H1 (cell line): ENCODE results near the gene MAP3K13. TPM values are rescaled to one million over a fixed set of nuclear protein-coding genes. Genes with fewer than 3 reads are reported as not detected.

Source experiments
- CTCF ChIA-PET: fragments of 300-600 bp; sonication (Branson Sonifier 250); formaldehyde crosslinking; loops from one replicate; lab custom pipeline; 2021; ENCODE audit not compliant: partially characterized antibody; lab: Charles Lee
- POLR2A ChIA-PET: fragments of 300-600 bp; sonication (Branson Sonifier 250); formaldehyde crosslinking; loops from one replicate; lab custom pipeline; 2021; ENCODE audit warnings: inconsistent platforms; ENCODE audit not compliant: partially characterized antibody; lab: Charles Lee
- DNase-seq, 2 experiments: peaks; one replicate each; pipeline versions ENCODE4 v3.0.0 to v3.0.0-alpha.2; 2010 to 2022; ENCODE audit warnings: low spot score in 2 of 2, low read depth in 1 of 2, mixed read lengths in 1 of 2
- FAIRE-seq: peaks from 2 replicates; lab custom pipeline; 2011; peaks lifted over from hg19 to GRCh38; lab: Jason Lieb, UNC
- H2AFZ ChIP-seq: 2 replicates; pipeline ENCODE4 v1.8.1; 2012; ENCODE audit warnings: low read length, inconsistent platforms
- H2AK5ac ChIP-seq: 2 replicates; pipeline ENCODE4 v1.6.1; 2013; ENCODE audit warnings: low read depth, low read length
- H2BK120ac ChIP-seq: replicated peaks from 2 replicates; pipeline ENCODE3; 2013; ENCODE audit warnings: low read depth, low read length, inconsistent platforms
- H2BK12ac ChIP-seq: 2 replicates; pipeline ENCODE4 v1.6.1; 2013; ENCODE audit warnings: low read depth, low read length
- H2BK15ac ChIP-seq: 2 replicates; pipeline ENCODE4 v1.6.1; 2013; ENCODE audit warnings: low read length
- H2BK20ac ChIP-seq: 2 replicates; pipeline ENCODE4 v1.6.1; 2013; ENCODE audit warnings: low read length
- H2BK5ac ChIP-seq: 2 replicates; pipeline ENCODE4 v1.6.1; 2013; ENCODE audit warnings: low read depth, low read length
- H3K14ac ChIP-seq: 2 replicates; pipeline ENCODE4 v1.6.1; 2013; ENCODE audit warnings: inconsistent platforms; ENCODE audit not compliant: insufficient read length
- H3K18ac ChIP-seq: 2 replicates; pipeline ENCODE4 v1.6.1; 2013; ENCODE audit warnings: low read length; ENCODE audit errors: extremely low read depth
- H3K23ac ChIP-seq: 2 replicates; pipeline ENCODE4 v1.6.1; 2013; ENCODE audit warnings: inconsistent platforms; ENCODE audit not compliant: insufficient read length
- H3K23me2 ChIP-seq: 2 replicates; pipeline ENCODE4 v1.6.1; 2013; ENCODE audit warnings: low read depth, low read length
- H3K27ac ChIP-seq: 2 replicates; pipeline ENCODE4 v1.6.1; 2011; ENCODE audit warnings: low read depth, low read length, inconsistent platforms
- H3K27me3 ChIP-seq, 4 experiments: replicated peaks in 1 of 4; 1 replicate in 1 of 4; 2 replicates in 3 of 4; pipeline versions ENCODE4 v1.6.1 to v1.8.1; 2011 to 2013; ENCODE audit warnings: low read length in 3 of 4, mild to moderate bottlenecking in 3 of 4, inconsistent platforms in 2 of 4, mixed read lengths in 2 of 4, moderate library complexity in 1 of 4; ENCODE audit not compliant: control insufficient read depth in 3 of 4, insufficient read depth in 3 of 4; ENCODE audit errors: extremely low read depth in 1 of 4
- H3K36me3 ChIP-seq, 4 experiments: 2 replicates each; pipeline versions ENCODE4 v1.6.1 to v1.8.1; 2011 to 2013; ENCODE audit warnings: mild to moderate bottlenecking in 4 of 4, low read length in 3 of 4, moderate library complexity in 2 of 4, control low read depth in 1 of 4, inconsistent platforms in 1 of 4; ENCODE audit not compliant: insufficient read depth in 4 of 4, control insufficient read depth in 2 of 4
- H3K4ac ChIP-seq: replicated peaks from 2 replicates; pipeline ENCODE3; 2013; ENCODE audit warnings: low read length, low read depth, mixed read lengths, inconsistent platforms; ENCODE audit not compliant: insufficient read length
- H3K4me1 ChIP-seq, 4 experiments: replicated peaks in 1 of 4; 1 replicate in 1 of 4; 2 replicates in 3 of 4; pipeline versions ENCODE4 v1.6.1 to v1.8.1; 2011 to 2013; ENCODE audit warnings: low read length in 3 of 4, inconsistent platforms in 2 of 4, mixed read lengths in 1 of 4; ENCODE audit not compliant: insufficient read depth in 4 of 4, control insufficient read depth in 3 of 4
- H3K4me2 ChIP-seq, 2 experiments: 2 replicates each; pipeline versions ENCODE4 v1.6.1 to v1.8.1; 2011 to 2013; ENCODE audit warnings: low read depth in 2 of 2, low read length in 2 of 2, control low read depth in 1 of 2, inconsistent platforms in 1 of 2, mild to moderate bottlenecking in 1 of 2; ENCODE audit not compliant: insufficient read depth in 1 of 2
- H3K4me3 ChIP-seq, 4 experiments: fragments of 200-600, 300-600 bp in 1 of 4; sonication (generic), shearing (Covaris generic), sonication (Bioruptor Twin) in 1 of 4; 2 replicates each; pipeline versions ENCODE4 v1.5.1 to v1.8.1; 2011 to 2016; ENCODE audit warnings: low read length in 4 of 4, low read depth in 3 of 4, control low read depth in 2 of 4, inconsistent platforms in 2 of 4, mild to moderate bottlenecking in 2 of 4, mixed read lengths in 1 of 4, moderate library complexity in 1 of 4; ENCODE audit not compliant: insufficient read depth in 2 of 4; ENCODE audit errors: extremely low read depth in 1 of 4
- H3K56ac ChIP-seq: replicated peaks from 2 replicates; pipeline ENCODE3; 2013; ENCODE audit warnings: low read depth, mild to moderate bottlenecking, mixed read lengths, low read length, inconsistent platforms; ENCODE audit not compliant: insufficient read length
- H3K79me1 ChIP-seq: 2 replicates; pipeline ENCODE4 v1.6.1; 2013; ENCODE audit warnings: low read depth, low read length, control low read depth
- H3K79me2 ChIP-seq, 2 experiments: 2 replicates each; pipeline versions ENCODE4 v1.6.1 to v1.8.1; 2012 to 2013; ENCODE audit warnings: low read length in 2 of 2, mild to moderate bottlenecking in 2 of 2, inconsistent platforms in 1 of 2; ENCODE audit not compliant: insufficient read depth in 2 of 2, control insufficient read depth in 1 of 2
- H3K9ac ChIP-seq, 4 experiments: replicated peaks in 1 of 4; 1 replicate in 1 of 4; 2 replicates in 3 of 4; pipeline versions ENCODE4 v1.6.1 to v1.8.1; 2011 to 2013; ENCODE audit warnings: low read depth in 3 of 4, low read length in 3 of 4, control low read depth in 2 of 4, mild to moderate bottlenecking in 2 of 4, moderate library complexity in 2 of 4, inconsistent platforms in 1 of 4; ENCODE audit errors: extremely low read depth in 1 of 4
- H3K9me3 ChIP-seq, 2 experiments: 2 replicates each; pipeline versions ENCODE4 v1.6.1 to v1.8.1; 2012 to 2013; ENCODE audit warnings: mild to moderate bottlenecking in 2 of 2, moderate library complexity in 2 of 2, control low read depth in 1 of 2, inconsistent platforms in 1 of 2, low read depth in 1 of 2, low read length in 1 of 2, mixed read lengths in 1 of 2; ENCODE audit not compliant: insufficient read depth in 2 of 2
- H4K20me1 ChIP-seq, 2 experiments: replicated peaks in 1 of 2; 2 replicates each; pipeline versions ENCODE3 to v1.8.1; 2011 to 2013; ENCODE audit warnings: inconsistent platforms in 2 of 2, low read length in 2 of 2, mild to moderate bottlenecking in 1 of 2; ENCODE audit not compliant: insufficient read depth in 2 of 2, control insufficient read depth in 1 of 2
- H4K5ac ChIP-seq: 2 replicates; pipeline ENCODE4 v1.6.1; 2013; ENCODE audit warnings: low read length, low read depth, mixed read lengths, inconsistent platforms; ENCODE audit not compliant: insufficient read length
- H4K8ac ChIP-seq: 2 replicates; pipeline ENCODE4 v1.8.0; 2013; ENCODE audit warnings: mild to moderate bottlenecking, moderate library complexity, low read length, inconsistent platforms; ENCODE audit not compliant: insufficient read depth; ENCODE audit errors: extremely low read depth
- H4K91ac ChIP-seq: replicated peaks from 2 replicates; pipeline ENCODE3; 2013; ENCODE audit warnings: low read length, mixed read lengths, inconsistent platforms; ENCODE audit not compliant: insufficient read length
- PHF8 ChIP-seq: fragments of 200-600 bp; sonication (generic); conservative IDR thresholded peaks from 2 replicates; pipeline ENCODE4 v1.7.1; 2012; ENCODE audit warnings: low read depth, mild to moderate bottlenecking, inconsistent platforms, low read length, moderate library complexity
- WGBS, 2 experiments: shearing (Covaris generic) in 1 of 2; methylation state at CpG; one replicate each; pipeline versions ENCODE4 v1.1.6 to v1.1.7; 2013 to 2015; ENCODE audit warnings: low lambda C conversion rate in 2 of 2, mixed read lengths in 2 of 2, inconsistent platforms in 1 of 2, low coverage in 1 of 2, missing lambda C conversion rate in 1 of 2; ENCODE audit not compliant: insufficient replicate concordance in 2 of 2, insufficient coverage in 1 of 2, insufficient read length in 1 of 2; ENCODE audit errors: extremely low coverage in 1 of 2, missing lambda C conversion rate in 1 of 2; 5-methylcytosine and 5-hydroxymethylcytosine counted together
- polyA plus RNA-seq, 7 experiments: library from polyadenylated mRNA; depleted of rRNA in 3 of 7; stranded (reverse) in 5 of 7; unstranded in 2 of 7; fragments of >200 nt in 5 of 7; fragments of 200-250 nt in 2 of 7; gene quantifications; 1 replicate in 5 of 7; 2 replicates in 1 of 7; 4 replicates in 1 of 7; pipeline versions ENCODE4 v1.2.1 to v1.2.3, GENCODE V29; 2011 to 2013; ENCODE audit warnings: missing spikeins in 2 of 7, mixed read lengths in 2 of 7
- total RNA-seq: library from RNA; stranded (reverse); fragmentation: NEBNext Ultra II Directional; extraction: Animal tissue kit (Norgen Biotek cat#: 25700); gene quantifications from 2 replicates; pipeline ENCODE4 v1.2.1, GENCODE V29; 2021

MAP3K13 gene
- total and polyA plus RNA-seq, 2 of the 8 experiments (the other 6 are each of a cell fraction or from before 2014, with no cell fraction given), result 6.8 to 17.9 TPM

GRCh38 chr3:185397676-185398075 is 34.7 kb downstream of the MAP3K13 start:
- Histone ChIP-seq H2BK120ac (no peak overlapping the region), H2BK12ac (no peak overlapping the region), H3K14ac (no peak overlapping the region), H3K9ac (no peak overlapping the region), H2AFZ (no peak overlapping the region), H3K23ac (no peak overlapping the region), H3K79me2 (no peaks in the 10 kb centered on the region), H2BK15ac (no peak overlapping the region), H3K36me3 (no peaks in the 10 kb centered on the region), H4K5ac (no peak overlapping the region), H3K27me3 (no peaks in the 10 kb centered on the region), H2BK20ac (no peak overlapping the region), H3K27ac (no peak overlapping the region), H3K18ac (no peak overlapping the region), H3K4me1 (no peaks in the 10 kb centered on the region), H4K20me1 (no peaks in the 10 kb centered on the region), H3K4ac (no peak overlapping the region), H4K8ac (no peak overlapping the region), H2AK5ac (no peak overlapping the region), H3K79me1 (no peaks in the 10 kb centered on the region), H3K56ac (no peak overlapping the region), H3K4me2 (no peak overlapping the region), H2BK5ac (no peak overlapping the region), H4K91ac (no peak overlapping the region), H3K23me2 (no peaks in the 10 kb centered on the region), H3K4me3 (no peak overlapping the region), H3K9me3 (no peaks in the 10 kb centered on the region)
- no peak for TF ChIP-seq PHF8
- no peak for FAIRE-seq
- WGBS, 2 experiments, result 87% methylated on average over 6 of the region's 6 CpGs; no CpG with 5 or more reads in 1 of the 2 experiments
- ChIA-PET POLR2A (no interaction called here), CTCF (interaction anchor here (0.9 kb wide), 1 partner anchor 178 kb away, joined by 3 read pairs; no protein-coding TSS in a partner anchor)
- DNase-seq, result no peak
